A673 (cell line): ENCODE results near the gene BICC1. TPM values are rescaled to one million over a fixed set of nuclear protein-coding genes. Genes with fewer than 3 reads are reported as not detected.

Experiments
- BruUV-seq: library from RNA; stranded (reverse); fragments of 400-500 nt; replicated peaks from 2 replicates; lab custom pipeline; 2021; lab: Mats Ljungman, UMichigan
- CTCF ChIA-PET: fragments of 300-600 bp; sonication (Branson Sonifier 250); formaldehyde crosslinking; loops from one replicate; lab custom pipeline; 2022; ENCODE audit warnings: antibody characterized with exemption; lab: Charles Lee
- POLR2A ChIA-PET: fragments of 300-600 bp; sonication (Branson Sonifier 250); formaldehyde crosslinking; loops from one replicate; lab custom pipeline; 2022; ENCODE audit warnings: antibody characterized with exemption; ENCODE audit not compliant: low non-redundant PET; lab: Charles Lee
- DNase-seq: peaks from one replicate; pipeline ENCODE4 v3.0.0-alpha.2; 2015; ENCODE audit warnings: low spot score
- H3K27ac ChIP-seq: fragments of 200-600 bp; sonication (generic); 2 replicates; pipeline ENCODE4 v1.5.1; 2016; ENCODE audit warnings: mixed run types, low read depth, mild to moderate bottlenecking, mixed read lengths, antibody characterized with exemption, low read length; ENCODE audit not compliant: poor library complexity, severe bottlenecking
- H3K27me3 ChIP-seq: fragments of 200-600 bp; sonication (generic); replicated peaks from 2 replicates; pipeline ENCODE4 v1.6.1; 2017; ENCODE audit warnings: mixed run types, low read depth, mild to moderate bottlenecking, mixed read lengths, antibody characterized with exemption, low read length; ENCODE audit not compliant: insufficient read depth, poor library complexity
- H3K36me3 ChIP-seq: fragments of 200-600 bp; sonication (generic); 2 replicates; pipeline ENCODE4 v1.6.1; 2016; ENCODE audit warnings: mixed run types, mild to moderate bottlenecking, mixed read lengths, antibody characterized with exemption, low read length; ENCODE audit not compliant: insufficient read depth, poor library complexity, severe bottlenecking
- H3K4me1 ChIP-seq: fragments of 200-600 bp; sonication (generic); 2 replicates; pipeline ENCODE4 v1.6.1; 2017; ENCODE audit warnings: mixed run types, mild to moderate bottlenecking, mixed read lengths, antibody characterized with exemption, low read length; ENCODE audit not compliant: insufficient read depth, poor library complexity, severe bottlenecking
- H3K4me3 ChIP-seq: fragments of 200-600 bp; sonication (generic); 2 replicates; pipeline ENCODE4 v1.5.1; 2016; ENCODE audit warnings: low read depth, mixed run types, mild to moderate bottlenecking, mixed read lengths, low read length; ENCODE audit not compliant: poor library complexity, severe bottlenecking
- H3K9me3 ChIP-seq: fragments of 200-600 bp; sonication (generic); 2 replicates; pipeline ENCODE4 v1.6.1; 2016; ENCODE audit warnings: mixed run types, low read depth, mild to moderate bottlenecking, mixed read lengths, antibody characterized with exemption, low read length; ENCODE audit not compliant: poor library complexity, severe bottlenecking
- EZH2 ChIP-seq: fragments of 200-600 bp; sonication (generic); IDR thresholded peaks from 2 replicates; pipeline ENCODE4 v1.6.1; 2017; ENCODE audit warnings: borderline replicate concordance, low read depth, mild to moderate bottlenecking, mixed read lengths, antibody characterized with exemption, low read length; ENCODE audit not compliant: poor library complexity, severe bottlenecking
- intact Hi-C: fragments of 100-400 bp; cut with micrococcal nuclease; formaldehyde crosslinking; loops from one replicate; pipeline ENCODE4 v1.10.0; 2022; ENCODE audit not compliant: unreplicated experiment
- total RNA-seq: library from RNA; stranded (reverse); gene quantifications from 2 replicates; pipeline ENCODE4 v1.2.3, GENCODE V29; 2021
- TF ChIP-seq, protein P1 (sequence below): fragments of 300-800, 200-600 bp; sonication (generic); conservative IDR thresholded peaks from 2 replicates; pipeline ENCODE4 v1.5.1; 2017; ENCODE audit warnings: low read depth, mild to moderate bottlenecking, antibody characterized with exemption, low read length, moderate library complexity, mixed read lengths

The BICC1 gene
- total RNA-seq, 1 experiment from 2014 or later = 1.6 TPM

GRCh38 chr10:58653139-58653538, 140.5 kb downstream of the BICC1 start:
- TF ChIP-seq, protein P1, sequence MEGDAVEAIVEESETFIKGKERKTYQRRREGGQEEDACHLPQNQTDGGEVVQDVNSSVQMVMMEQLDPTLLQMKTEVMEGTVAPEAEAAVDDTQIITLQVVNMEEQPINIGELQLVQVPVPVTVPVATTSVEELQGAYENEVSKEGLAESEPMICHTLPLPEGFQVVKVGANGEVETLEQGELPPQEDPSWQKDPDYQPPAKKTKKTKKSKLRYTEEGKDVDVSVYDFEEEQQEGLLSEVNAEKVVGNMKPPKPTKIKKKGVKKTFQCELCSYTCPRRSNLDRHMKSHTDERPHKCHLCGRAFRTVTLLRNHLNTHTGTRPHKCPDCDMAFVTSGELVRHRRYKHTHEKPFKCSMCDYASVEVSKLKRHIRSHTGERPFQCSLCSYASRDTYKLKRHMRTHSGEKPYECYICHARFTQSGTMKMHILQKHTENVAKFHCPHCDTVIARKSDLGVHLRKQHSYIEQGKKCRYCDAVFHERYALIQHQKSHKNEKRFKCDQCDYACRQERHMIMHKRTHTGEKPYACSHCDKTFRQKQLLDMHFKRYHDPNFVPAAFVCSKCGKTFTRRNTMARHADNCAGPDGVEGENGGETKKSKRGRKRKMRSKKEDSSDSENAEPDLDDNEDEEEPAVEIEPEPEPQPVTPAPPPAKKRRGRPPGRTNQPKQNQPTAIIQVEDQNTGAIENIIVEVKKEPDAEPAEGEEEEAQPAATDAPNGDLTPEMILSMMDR = no peak
- no peak for TF ChIP-seq EZH2
- intact Hi-C loops = no loop called here

DNA sequence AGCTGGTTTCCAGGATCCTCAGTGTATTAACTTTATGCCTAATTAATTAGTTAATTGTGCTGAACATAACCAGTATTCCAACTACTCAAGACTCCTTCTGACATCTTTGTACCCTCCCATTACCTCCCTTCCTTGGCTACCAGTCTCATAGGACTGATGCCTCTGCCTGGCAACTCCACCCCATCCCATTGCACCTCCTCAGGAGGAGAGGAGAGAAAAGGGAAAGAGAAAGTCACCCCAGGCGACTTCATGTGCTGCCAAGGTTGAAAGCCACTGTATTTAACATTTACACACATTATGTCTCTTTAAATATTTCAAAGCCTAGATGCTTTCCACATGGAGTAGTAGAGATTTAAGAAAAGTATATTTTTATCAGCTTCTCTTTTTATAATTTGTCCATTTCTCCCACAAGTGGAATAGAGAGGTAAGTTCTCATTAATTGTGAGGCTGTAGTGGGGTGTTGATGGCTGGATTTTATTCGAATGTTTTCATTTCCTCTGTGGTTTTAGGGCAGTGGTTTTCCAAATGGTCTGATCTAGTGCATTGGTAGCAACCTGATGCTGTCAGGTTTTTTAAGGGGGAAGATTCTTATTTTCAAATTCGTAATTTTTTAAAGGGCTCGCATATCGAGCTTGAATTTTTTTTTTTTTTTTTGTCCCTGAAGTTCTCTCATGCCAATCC, 148.0 kb downstream of the BICC1 start:
- POLR2A ChIA-PET = no interaction called here
- no TSS peak for BruUV-seq

More at GRCh38 chr10:58653139-58653538, 140.5 kb downstream of the BICC1 start:
- no peaks in the 10 kb centered on the region for H3K9me3 ChIP-seq
- H3K4me3 ChIP-seq = no peak overlapping the region
- no TSS peak for BruUV-seq
- ChIA-PET POLR2A (no interaction called here), CTCF (no interaction called here)
- no peaks in the 10 kb centered on the region for H3K36me3 ChIP-seq
- H3K4me1 ChIP-seq = no peaks in the 10 kb centered on the region
- no peak for DNase-seq
- no peaks in the 10 kb centered on the region for H3K27me3 ChIP-seq
- H3K27ac ChIP-seq = no peak overlapping the region

DNA sequence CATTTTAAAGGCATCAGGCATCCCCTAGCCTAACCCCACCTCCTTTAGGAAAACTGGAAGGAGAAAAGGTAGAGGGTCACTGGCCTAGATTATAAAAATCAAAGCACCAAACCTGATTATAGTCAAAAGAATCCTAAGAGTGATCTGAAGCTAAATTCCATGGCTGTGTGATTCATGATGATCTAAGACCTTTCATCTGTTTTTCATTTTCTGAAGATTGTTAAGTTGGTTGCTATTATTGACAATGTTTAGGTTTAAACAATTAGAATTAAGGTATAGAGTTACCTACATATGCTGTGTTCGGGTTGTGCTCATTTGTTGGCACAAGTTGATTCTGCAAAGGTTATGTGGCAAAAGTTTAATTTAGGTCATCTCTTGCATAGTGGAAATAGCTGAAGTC, 148.7 kb downstream of the BICC1 start:
- no peak overlapping the region for H3K4me3 ChIP-seq

More for the DNA sequence above, 148.0 kb downstream of the BICC1 start:
- Histone ChIP-seq H3K27ac (no peak overlapping the region), H3K27me3 (no peaks in the 10 kb centered on the region), H3K4me1 (no peaks in the 10 kb centered on the region), H3K36me3 (no peaks in the 10 kb centered on the region), H3K4me3 (no peak overlapping the region), H3K9me3 (peaks cover 5% of the 10 kb centered on the region)
- intact Hi-C loops = no loop called here
- CTCF ChIA-PET = no interaction called here
- TF ChIP-seq, protein P1 = no peak
- TF ChIP-seq EZH2 = no peak
- DNase-seq = no peak

More for the DNA sequence above, 148.7 kb downstream of the BICC1 start:
- Histone ChIP-seq H3K4me1 (no peaks in the 10 kb centered on the region), H3K9me3 (peaks cover 5% of the 10 kb centered on the region), H3K27me3 (no peaks in the 10 kb centered on the region), H3K36me3 (no peaks in the 10 kb centered on the region), H3K27ac (no peak overlapping the region)
- BruUV-seq = no TSS peak
- no peak for TF ChIP-seq EZH2
- TF ChIP-seq, protein P1 = no peak
- CTCF ChIA-PET = no interaction called here
- intact Hi-C loops = no loop called here
- DNase-seq = no peak
- POLR2A ChIA-PET = no interaction called here
